ENCODE data around the gene CERS5.
"Not testable (repeated sequence)": the region's sequence is repeated elsewhere in the genome, so short reads cannot be mapped to it uniquely, and the experiment has no call there.

CERS5 gene

DNA sequence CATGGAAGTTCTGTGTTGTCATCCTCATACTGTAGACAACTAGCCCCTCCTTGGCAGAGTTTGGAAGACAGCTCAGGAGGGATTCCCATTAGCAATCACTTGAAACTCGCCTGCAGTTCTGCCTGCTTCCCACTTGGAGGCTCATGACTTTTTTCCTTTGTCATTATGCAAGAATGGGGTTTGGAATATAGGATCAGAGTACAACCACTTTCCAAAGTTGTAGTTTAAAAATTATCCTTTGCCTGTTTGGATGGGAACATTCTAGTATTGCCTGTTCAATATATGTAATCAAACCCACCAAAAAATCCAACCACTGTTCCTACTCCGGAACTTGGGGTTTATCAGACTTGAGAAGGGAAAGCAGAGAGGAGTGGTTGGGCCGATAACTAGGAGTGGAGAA is 65.5 kb downstream of the CERS5 start:
- no peak for DNase-seq

DNA sequence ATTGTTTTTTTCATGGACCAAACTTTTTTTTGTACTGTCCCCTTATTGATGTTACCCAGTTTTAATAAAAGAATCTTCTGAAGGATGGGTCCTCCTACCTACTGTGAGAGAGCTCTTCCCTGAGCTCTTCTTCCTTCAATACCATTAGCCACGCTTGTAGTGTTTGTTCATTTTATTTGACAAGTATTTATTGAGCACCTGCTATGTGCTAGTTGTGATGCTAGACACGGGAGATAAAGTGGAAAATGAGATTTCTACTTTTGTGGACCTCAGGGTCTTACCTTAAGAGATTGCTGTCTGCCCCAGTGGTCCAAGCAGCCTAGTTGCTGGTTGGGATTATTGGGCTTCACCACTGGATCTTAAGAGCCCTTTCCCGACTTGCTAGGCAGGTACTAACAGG is 66.6 kb downstream of the CERS5 start:
- DNase-seq: no peak

DNA sequence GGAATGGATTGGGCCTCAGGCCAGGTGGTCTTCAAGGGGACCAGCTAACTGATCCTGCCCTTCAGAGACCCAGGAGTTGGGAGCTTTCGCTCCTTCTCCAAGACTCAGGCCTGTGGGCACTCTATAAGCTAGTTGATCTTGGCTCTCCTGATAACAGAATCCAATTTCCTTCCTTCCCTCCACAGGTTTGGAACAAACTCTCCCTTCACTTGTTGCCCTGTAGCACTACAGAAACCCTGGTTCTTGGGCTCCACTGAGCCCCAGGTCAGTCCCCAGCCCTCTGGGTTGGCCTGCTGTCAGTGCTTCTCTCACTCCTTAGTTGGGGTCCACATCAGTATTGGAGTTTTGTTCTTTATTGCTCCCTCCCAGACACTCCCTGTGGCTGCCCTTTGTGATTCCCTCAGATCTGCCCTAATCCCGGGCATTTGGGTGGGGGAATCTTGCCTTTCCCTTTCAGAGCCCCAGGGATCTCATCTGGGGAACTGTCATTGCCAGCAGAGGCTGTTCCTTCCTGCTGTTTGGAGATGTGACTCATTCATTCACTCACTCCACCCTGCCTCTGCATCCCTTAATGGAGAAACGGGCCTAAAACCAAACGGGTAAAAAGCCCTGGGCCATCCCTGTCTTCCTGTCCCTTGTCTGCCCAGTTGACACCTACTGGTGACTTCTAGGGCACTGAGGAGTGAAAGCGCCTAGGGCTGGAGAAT is 67.7 kb downstream of the CERS5 start:
- DNase-seq: no peak

DNA sequence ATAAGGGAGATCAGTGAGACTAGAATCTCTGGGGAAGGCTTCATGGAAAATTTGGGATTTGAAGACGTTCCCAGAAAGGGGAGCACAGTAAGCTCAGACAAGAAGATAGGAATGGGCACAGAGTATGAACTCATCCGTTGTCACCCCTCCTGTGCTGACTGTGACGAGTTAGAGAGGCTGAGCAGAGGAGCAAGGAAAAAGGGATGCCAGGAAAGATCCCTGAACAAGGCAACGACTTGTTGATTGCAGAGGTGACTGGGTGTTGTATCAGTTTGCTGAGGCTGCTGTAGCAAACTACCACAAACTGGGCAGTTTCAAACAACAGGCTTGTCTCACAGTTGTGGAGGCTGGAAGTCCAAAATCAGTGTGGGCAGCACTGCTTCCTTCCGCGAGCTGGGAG is 69.2 kb downstream of the CERS5 start:
- no peak for DNase-seq

DNA sequence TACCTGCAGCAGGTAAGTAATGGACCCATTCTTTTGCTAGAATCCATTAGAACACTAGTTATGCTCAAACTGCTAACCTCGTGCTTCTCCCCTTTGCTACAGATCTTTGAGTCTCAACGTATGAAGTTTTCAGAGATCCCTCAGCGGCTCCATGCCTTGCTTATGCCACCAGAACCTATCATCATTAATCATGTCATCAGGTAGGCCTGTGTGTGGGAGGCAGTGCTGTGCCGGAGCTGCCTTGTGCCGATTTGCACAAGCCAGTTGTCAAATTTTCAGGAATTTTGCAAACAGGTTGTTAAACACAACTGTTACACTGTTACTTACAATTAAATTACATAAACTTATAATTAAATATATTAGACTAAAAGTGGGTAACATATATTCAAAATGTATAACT is 76.8 kb downstream of the CERS5 start:
- DNase-seq: no peak

DNA sequence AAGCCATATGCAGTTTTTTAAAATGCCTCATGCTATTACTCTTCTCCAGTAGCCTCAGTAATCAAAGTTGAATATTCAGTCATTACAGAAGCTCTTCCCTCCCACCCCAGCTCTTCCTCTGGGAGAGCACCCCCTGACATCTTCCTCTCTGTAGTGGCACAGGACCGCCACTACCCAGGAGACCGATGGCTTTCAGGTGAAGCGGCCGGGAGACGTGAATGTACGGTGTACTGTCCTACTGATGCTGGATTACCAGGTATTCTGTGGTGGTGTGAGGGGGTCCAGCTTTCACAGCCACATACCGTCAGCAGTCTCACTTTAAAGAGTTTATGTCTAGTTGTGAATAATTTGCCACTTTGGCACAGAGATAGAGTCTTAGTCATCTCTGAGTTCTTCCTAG is 77.4 kb downstream of the CERS5 start:
- no peak for DNase-seq

DNA sequence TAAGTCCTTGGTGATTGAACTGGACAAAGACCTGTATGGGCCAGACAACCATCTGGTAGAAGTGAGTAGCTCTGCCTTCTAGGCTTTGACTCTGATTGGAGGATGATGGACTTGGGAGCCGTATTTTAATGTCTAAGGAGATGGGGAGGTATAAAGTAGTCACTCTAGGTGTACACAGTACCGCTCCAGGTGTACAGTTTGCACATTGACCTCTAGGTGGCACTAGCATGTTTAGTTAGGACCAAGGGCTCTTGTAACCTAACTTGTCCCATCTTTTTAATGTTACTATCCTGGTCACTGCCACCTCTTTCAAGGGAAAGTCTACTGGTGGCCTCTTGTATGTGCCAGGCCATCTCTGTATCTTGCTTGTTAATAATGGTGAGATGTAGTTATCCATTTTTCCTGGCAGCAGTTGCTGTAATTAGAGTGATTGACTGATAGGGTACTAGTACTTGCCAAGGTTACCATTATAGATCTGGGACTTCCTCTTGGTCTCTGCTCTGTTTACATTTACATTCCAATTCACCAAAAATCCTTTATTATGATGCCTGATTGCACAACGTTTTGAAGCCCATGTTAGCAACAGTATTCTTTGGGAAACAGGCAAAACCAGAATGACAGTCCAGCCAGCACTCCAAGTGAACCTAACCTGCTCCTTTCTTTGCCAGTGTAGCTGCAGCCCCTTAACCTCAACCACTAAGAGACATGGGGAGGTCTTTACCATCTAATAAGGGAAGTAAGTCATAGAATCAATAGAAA is 78.4 kb downstream of the CERS5 start:
- DNase-seq: no peak

DNA sequence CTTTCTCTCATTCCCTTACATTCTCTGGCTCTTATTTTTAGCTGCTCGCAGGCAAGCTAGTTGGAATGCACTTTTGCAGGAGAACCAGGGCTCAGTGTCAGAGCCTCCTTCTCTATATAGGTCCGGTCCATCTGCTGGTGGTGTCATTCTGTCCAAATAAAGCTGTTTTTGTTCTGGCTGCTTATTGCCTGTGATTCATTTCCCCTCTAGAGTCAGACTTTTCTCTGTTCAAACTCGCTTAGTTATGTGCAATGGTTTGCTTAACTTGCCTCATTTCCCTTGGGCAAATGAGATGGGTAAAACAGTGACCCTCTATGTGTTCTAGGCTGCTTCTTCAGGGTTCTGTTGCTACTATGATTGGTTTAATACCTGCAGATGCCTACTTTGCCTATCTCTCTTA is 79.2 kb downstream of the CERS5 start:
- DNase-seq: no peak

DNA sequence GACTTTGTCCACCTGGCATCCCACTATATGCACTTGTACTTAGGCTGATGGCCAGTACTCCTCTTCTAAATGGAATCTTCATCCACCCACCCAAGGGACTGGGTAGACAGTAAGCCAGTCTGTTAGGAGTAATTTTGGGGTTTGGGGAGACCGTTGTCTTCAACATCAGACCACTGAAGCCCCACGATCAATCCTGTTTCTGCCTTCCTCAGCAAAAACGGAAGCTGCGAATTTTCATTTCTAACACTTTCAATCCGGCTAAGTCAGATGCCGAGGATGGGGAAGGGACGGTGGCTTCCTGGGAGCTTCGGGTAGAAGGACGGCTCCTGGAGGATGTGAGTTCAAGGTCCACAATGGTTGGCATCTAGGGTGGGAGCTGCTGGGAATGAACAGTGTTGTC is 80.0 kb downstream of the CERS5 start:
- no peak for DNase-seq

DNA sequence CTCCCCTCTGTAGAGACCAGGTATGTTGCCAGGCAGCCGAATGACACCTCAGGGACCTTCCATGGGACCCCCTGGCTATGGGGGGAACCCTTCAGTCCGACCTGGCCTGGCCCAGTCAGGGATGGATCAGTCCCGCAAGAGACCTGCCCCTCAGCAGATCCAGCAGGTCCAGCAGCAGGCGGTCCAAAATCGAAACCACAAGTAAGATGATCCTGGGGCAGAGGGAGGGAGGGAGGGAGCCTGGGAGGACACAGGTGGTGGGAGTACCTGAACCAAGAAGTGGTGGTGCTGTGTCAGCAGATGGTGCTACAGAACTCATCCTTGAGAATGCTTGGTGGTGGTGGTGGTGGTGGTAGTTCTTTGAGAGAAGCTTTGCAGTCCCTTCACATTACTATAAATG is 81.0 kb downstream of the CERS5 start:
- no peak for DNase-seq

DNA sequence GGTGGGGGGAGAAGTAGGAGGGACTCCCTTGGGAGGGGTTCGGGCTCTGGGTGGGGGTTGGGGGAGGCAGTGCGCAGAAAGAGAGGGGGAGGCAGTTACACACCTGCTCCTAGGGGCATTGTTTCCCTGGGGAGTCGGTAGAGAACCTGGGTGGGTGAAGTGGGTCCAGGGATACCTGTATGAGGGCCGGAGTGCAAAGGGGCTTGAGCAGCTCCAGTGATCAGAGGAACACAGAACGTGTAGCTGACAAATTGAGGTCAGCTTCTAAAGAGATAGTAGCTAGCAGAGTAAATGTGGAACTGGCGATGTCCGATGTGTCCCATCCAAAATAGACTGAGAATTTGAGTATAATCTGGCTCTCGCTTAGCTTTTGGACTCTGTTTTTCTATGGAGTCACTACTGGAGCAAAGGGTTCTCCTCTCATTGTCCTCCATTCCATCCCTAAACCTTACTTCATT is 81.5 kb downstream of the CERS5 start:
- no peak for DNase-seq

DNA sequence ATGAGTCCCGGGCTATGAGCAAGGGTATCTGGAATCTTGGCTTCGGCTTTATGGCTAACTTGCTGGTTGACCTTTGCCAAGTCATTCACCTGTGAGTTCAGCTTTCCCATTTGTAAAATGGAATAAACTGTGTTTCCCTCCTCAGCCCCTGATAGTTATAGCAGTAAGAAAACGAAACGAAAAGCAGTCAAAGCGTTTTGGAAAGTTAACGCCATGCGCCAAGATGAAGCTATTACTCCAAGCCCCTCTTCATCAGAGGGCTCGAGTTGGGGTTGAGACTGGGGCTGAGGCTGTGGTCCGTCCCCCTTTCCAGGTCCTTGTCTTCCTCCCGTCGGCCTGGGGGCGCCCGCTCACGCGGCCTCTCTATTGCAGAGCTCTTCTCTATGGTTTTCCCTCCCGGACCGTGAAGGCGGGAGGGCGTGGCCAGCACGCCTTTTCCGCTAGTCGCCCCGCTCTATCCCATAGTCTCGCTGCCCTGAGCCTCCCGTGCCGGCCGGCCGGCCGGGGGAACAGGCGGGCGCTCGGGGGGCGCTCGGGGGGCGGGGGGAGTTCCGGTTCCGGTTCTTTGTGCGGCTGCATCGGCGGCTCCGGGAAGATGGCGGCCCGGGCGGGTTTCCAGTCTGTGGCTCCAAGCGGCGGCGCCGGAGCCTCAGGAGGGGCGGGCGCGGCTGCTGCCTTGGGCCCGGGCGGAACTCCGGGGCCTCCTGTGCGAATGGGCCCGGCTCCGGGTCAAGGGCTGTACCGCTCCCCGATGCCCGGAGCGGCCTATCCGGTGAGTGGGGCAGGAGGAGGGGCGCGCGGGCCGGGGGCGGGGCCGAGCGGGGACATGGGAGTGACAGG is 82.2 kb downstream of the CERS5 start, which contains the start of gene SMARCD1:
SMARCD1 (plus strand) TSS at position 568 of the 840 bp plus-strand sequence; CDS start at position 596, 28 bp downstream.
- DNase-seq: peak; percentile 75

DNA sequence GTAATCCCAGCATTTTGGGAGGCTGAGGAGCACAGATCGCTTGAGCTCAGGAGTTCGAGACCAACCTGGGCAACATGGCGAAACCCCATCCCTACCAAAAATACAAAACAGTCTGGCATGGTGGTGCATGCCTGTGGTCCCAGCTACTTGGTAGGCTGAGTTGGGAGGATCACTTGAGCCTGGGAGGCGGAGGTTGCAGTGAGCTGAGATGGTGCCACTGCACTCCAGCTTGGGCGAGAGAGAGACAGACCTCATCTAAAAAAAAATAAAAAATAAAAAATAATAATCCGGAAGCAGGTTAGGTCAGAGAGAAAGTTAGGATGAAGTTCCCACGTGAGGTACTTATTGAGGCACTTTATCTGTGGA is 82.8 kb downstream of the CERS5 start:
- not testable (repeated sequence) for DNase-seq

DNA sequence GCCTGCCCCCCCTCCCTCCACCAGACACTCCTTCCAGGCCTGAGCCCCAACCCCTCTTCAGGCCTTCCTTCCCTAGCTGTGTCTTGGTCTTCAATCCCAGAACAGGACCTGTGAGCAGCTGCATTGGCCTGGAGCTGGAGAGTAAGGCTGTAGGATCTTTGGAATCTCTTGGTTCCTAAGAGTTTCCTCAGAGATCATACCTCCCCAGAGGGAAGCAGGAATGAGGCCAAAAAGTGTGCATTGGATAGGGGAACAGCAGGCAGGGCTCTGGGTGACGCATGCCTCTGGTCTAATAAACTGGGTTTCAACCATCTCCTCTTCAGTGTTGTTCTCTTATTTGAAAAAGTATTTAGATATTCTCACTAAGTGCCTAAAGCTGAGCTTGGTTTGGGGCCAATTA is 83.9 kb downstream of the CERS5 start:
- no peak for DNase-seq

DNA sequence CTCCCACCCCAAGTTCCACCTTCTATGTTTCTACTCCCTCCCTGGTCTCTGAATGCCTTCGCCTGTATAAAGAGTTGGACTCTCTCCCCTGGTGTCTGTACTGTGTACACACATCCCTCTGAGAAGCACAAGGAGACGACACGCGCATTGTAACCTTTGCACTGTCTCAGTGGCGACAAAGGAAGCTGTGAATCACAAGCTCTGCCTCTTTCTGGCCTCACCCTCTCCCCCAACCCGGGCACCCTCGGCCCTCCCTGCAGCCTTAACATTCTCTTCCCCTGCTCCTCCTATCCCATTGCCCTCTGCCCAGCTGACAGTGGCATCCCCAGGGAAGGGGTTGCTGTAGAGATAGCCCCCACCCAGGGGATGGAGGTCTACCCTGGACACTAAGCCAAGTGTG is 84.5 kb downstream of the CERS5 start:
- DNase-seq: no peak

DNA sequence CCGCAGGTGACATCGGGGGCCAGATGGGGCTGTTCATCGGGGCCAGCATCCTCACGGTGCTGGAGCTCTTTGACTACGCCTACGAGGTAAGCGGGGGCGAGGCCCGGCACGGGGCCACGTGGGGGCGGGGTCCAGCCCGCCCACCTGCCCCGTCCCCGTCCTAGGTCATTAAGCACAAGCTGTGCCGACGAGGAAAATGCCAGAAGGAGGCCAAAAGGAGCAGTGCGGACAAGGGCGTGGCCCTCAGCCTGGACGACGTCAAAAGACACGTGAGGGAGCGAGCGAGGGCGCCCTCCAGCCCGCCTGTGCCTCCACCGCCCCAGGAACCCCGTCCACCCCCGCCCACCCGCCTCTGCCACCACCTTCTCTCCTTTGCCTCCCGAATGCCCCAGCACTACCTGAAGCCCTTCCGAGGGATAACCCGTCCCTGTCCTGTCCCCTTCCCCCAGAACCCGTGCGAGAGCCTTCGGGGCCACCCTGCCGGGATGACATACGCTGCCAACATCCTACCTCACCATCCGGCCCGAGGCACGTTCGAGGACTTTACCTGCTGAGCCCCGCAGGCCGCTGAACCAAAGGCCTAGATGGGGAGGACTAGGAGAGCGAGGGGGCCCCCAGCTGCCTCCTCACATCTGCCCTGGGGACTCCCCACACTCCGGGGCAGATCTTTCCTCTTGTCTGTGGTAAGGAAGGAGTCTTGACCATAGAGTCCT is 85.9 kb downstream of the CERS5 start:
- no peak for DNase-seq

DNA sequence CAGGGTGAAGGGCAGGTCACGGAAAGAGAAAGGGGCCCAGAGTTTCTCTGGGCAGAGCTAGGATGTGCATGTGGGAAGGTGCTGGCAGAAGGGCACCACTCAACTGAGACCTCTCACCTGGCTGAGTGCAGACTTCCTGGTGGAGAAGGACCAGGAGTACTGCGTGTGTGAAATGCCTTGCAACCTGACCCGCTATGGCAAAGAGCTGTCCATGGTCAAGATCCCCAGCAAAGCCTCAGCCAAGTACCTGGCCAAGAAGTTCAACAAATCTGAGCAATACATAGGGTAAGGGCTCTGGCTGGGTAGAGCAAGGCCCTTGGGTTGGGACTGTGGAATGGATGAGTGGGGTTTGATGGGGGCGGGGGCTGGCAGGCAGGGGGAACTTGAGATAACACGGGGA is 87.4 kb downstream of the CERS5 start:
- no peak for DNase-seq

Measured in activated gamma-delta T cell (primary cell).